ENCODE data around the gene FMNL2.

Gene FMNL2

GRCh38 chr2:152611458-152612231 is 276.7 kb downstream of the FMNL2 start:
- H3K27ac ChIP-seq: peak overlapping the region; percentile 98
- no peaks in the 10 kb centered on the region for H3K27me3 ChIP-seq
- H3K4me3 ChIP-seq (ENCODE audit: low read depth in 1 of 2, low read length in 1 of 2): peak overlapping the region; percentile 45 to 57
- no peaks in the 10 kb centered on the region for H3K9me3 ChIP-seq
- peaks cover 33 to 42% of the 10 kb centered on the region in 2 experiments for H3K4me1 ChIP-seq (ENCODE audit: control insufficient read depth in 1 of 2, insufficient read depth in 1 of 2, low read depth in 1 of 2, low read length in 1 of 2)
- H3K36me3 ChIP-seq: no peaks in the 10 kb centered on the region
- TF ChIP-seq CTCF (IDR thresholded peaks at IDR 0.05): peak; percentile 46

- Histone ChIP-seq H3K9me3 (no peaks in the 10 kb centered on the region), H3K36me3 (no peaks in the 10 kb centered on the region), H3K27me3 (no peaks in the 10 kb centered on the region), H3K4me1 (ENCODE audit: control insufficient read depth in 1 of 2, insufficient read depth in 1 of 2, low read depth in 1 of 2, low read length in 1 of 2) (peaks cover 33 to 42% of the 10 kb centered on the region in 2 experiments), H3K27ac (peak overlapping the region; percentile 98), H3K4me3 (ENCODE audit: low read depth in 1 of 2, low read length in 1 of 2) (peak overlapping the region in 1 of 2 experiments; percentile 57)
- no peak for TF ChIP-seq CTCF (IDR thresholded peaks at IDR 0.05)
Observed at GRCh38 chr2:152613235-152613634, 278.3 kb downstream of the FMNL2 start.

GRCh38 chr2:152615177-152615576 is 280.2 kb downstream of the FMNL2 start:
- no peaks in the 10 kb centered on the region for H3K9me3 ChIP-seq
- no peaks in the 10 kb centered on the region for H3K36me3 ChIP-seq
- TF ChIP-seq CTCF (IDR thresholded peaks at IDR 0.05): no peak
- H3K4me3 ChIP-seq (ENCODE audit: low read depth in 1 of 2, low read length in 1 of 2): no peak overlapping the region
- H3K27me3 ChIP-seq: no peaks in the 10 kb centered on the region
- peaks cover 33 to 42% of the 10 kb centered on the region in 2 experiments for H3K4me1 ChIP-seq (ENCODE audit: control insufficient read depth in 1 of 2, insufficient read depth in 1 of 2, low read depth in 1 of 2, low read length in 1 of 2)
- H3K27ac ChIP-seq: no peak overlapping the region

GRCh38 chr2:152617456-152618192 is 282.6 kb downstream of the FMNL2 start:
- H3K36me3 ChIP-seq: no peaks in the 10 kb centered on the region
- no peaks in the 10 kb centered on the region for H3K9me3 ChIP-seq
- H3K27ac ChIP-seq: no peak overlapping the region
- TF ChIP-seq CTCF (IDR thresholded peaks at IDR 0.05): no peak
- H3K27me3 ChIP-seq: no peaks in the 10 kb centered on the region
- H3K4me3 ChIP-seq (ENCODE audit: low read depth in 1 of 2, low read length in 1 of 2): no peak overlapping the region
- H3K4me1 ChIP-seq (ENCODE audit: control insufficient read depth in 1 of 2, insufficient read depth in 1 of 2, low read depth in 1 of 2, low read length in 1 of 2): peaks cover 14 to 23% of the 10 kb centered on the region in 2 experiments

- no peak for TF ChIP-seq CTCF (IDR thresholded peaks at IDR 0.05)
- Histone ChIP-seq H3K4me3 (ENCODE audit: low read depth in 1 of 2, low read length in 1 of 2) (no peak overlapping the region), H3K36me3 (no peaks in the 10 kb centered on the region), H3K9me3 (no peaks in the 10 kb centered on the region), H3K27me3 (no peaks in the 10 kb centered on the region), H3K27ac (no peak overlapping the region), H3K4me1 (ENCODE audit: control insufficient read depth in 1 of 2, insufficient read depth in 1 of 2, low read depth in 1 of 2, low read length in 1 of 2) (peaks cover 8 to 18% of the 10 kb centered on the region in 2 experiments)
Observed at GRCh38 chr2:152618193-152618564, 283.2 kb downstream of the FMNL2 start.

Measured in neutrophil (primary cell).